ENCODE measurements around the gene PEX5. TPM values are rescaled to one million over a fixed set of nuclear protein-coding genes. Genes with fewer than 3 reads are reported as not detected.
"Not testable (repeated sequence)": the region's sequence is repeated elsewhere in the genome, so short reads cannot be mapped to it uniquely, and the experiment has no call there.

The PEX5 gene
- total RNA-seq, 1 experiment from 2014 or later: 41.2 TPM

- DNase-seq (ENCODE audit: low spot score): no peak
Observed at GRCh38 chr12:7160183-7160582, 29.3 kb upstream of the PEX5 start.

GRCh38 chr12:7161327-7161726 is 28.2 kb upstream of the PEX5 start:
- no peak for DNase-seq (ENCODE audit: low spot score)

- no peak for DNase-seq (ENCODE audit: low spot score)
Observed at GRCh38 chr12:7161811-7162210, 27.7 kb upstream of the PEX5 start.

DNA sequence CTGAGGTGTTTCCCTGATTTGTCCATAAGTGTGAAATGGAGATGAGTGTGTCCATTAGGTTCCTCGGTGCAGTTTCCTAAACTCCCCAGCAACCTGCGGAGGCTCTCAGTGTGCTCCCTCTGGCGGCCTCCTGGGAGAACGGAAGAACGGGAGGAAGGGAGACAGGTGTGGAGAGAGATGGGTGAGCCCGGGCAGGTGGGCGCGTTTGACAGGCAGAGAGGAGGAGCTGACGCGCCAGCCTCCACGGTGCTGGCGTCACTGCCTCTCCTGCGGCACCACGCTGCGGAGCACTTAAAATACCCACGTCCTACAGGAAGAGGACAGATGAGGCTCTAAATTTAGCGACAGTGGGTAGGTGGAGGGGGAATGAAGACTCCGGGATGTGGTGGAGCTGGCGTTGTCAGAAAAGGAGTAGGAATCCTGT is 26.8 kb upstream of the PEX5 start:
- peak; percentile 67 for DNase-seq (ENCODE audit: low spot score)

DNA sequence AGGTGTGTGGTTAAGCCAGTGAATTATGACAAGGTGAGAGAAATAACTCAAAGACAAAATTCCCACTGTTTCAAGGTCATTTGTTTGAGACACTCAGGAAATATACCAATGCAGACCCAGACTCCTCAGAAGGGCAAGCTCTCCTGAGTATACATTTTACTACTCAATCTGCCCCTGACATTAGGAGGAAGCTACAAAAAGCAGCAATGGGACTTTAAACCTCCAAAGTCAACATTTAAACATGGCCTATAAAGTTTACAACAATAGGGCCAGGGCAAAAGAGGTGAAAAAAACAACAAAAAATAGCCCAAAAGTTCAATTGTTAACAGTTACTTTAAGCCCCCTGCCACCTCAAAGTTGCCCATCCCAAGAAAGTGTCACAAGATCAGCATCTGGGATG is 19.5 kb upstream of the PEX5 start:
- DNase-seq (ENCODE audit: low spot score): no peak

- no peak for DNase-seq (ENCODE audit: low spot score)
Observed at GRCh38 chr12:7171854-7172253, 17.6 kb upstream of the PEX5 start.

- DNase-seq (ENCODE audit: low spot score): no peak
Observed at GRCh38 chr12:7175493-7175892, 14.0 kb upstream of the PEX5 start.

DNA sequence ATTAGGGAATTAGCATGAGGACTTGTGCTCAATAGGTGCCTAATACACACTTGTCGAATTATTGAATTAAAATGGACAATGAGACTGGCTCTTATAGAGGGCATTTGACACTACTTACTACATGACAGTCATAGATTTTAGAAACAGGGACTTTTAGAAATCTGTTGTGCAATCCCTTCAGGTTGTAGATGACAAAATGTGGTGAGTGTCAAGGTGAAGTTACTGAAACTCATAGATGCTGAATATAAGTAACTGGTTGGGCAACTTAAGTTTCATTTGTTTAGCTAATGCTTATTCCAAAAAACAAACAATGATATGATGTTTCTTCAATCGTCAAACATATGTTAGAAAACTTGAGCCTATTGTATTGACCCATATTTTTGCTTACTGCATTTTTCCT is 12.9 kb upstream of the PEX5 start:
- DNase-seq (ENCODE audit: low spot score): no peak

- no peak for DNase-seq (ENCODE audit: low spot score)
Observed at GRCh38 chr12:7178481-7178880, 11.0 kb upstream of the PEX5 start.

DNA sequence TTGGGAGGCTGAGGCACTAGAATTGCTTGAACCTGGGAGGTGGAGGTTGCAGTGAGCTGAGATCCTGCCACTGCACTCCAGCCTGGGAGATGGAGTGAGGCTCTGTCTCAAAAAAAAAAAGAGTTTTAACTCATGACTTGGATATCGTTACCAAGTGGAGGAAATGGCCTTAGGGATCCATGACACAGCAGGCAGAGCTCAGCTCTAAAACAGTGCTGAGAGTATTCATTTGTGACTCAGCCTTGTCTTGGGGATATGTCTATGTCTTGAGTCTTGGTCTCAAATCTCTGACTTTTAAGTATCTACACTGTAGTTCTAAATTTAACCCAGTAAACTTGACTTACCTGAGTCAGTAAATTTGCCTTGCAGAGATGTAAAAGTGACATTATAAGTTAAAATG is 8.8 kb upstream of the PEX5 start:
- no peak for DNase-seq (ENCODE audit: low spot score)

DNA sequence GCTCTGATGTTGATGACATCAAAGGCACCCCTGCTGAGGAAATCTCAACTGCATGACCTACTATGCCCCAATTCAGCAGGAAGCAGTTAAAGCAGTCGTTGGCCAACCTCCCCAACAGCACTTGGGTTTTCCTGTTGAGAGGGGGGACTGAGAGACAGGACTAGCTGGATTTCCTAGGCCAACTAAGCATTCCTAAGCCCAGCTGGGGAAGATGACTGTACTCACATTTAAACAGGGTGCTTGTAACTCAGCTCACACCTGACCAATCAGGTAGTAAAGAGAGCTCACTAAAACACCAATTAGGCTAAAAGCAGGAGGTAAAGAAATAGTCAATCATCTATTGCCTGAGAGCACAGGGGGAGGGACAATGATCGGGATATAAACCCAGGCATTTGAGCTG is 3.4 kb upstream of the PEX5 start:
- not testable (repeated sequence) for DNase-seq (ENCODE audit: low spot score)

GRCh38 chr12:7188562-7189397 is 706 bp upstream of the PEX5 start:
- peak; percentile 71 for DNase-seq (ENCODE audit: low spot score)

DNA sequence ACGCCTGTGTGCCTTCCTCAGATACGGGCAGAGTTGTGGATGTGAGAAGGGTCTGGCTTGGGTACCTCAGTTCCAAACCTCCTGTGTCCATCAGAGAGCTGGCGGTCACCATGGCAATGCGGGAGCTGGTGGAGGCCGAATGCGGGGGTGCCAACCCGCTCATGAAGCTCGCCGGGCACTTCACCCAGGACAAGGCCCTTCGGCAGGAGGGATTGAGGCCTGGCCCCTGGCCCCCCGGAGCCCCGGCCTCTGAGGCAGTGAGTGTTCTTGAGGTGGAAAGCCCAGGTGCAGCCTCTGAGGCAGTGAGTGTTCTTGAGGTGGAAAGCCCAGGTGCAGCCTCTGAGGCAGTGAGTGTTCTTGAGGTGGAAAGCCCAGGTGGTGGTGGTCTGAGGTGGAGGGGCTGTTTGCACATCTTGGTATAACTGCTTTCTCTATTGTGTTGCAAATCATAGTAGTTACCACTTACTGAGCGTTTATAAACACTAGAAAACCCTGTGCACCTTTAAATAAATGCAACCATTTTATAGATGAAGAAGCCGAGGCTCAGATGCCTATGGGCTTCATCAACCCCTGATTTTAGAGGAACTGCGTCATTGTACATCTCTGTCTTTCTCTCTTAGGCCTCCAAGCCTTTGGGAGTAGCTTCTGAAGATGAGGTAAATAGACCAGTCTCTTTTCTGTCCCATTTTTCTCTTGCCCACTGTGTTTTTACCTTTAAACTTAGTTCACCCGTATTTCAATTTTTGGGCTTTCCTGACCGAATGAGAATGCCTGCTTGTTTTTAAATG is 976 bp downstream of the PEX5 start:
- peak; percentile 21 for DNase-seq (ENCODE audit: low spot score)

- no peak for DNase-seq (ENCODE audit: low spot score)
Observed at GRCh38 chr12:7193674-7194073, 4.2 kb downstream of the PEX5 start.

GRCh38 chr12:7197841-7198240 is 8.4 kb downstream of the PEX5 start:
- peak; percentile 39 for DNase-seq (ENCODE audit: low spot score)

- DNase-seq (ENCODE audit: low spot score): no peak
Observed at GRCh38 chr12:7203109-7203508, 13.6 kb downstream of the PEX5 start.

DNA sequence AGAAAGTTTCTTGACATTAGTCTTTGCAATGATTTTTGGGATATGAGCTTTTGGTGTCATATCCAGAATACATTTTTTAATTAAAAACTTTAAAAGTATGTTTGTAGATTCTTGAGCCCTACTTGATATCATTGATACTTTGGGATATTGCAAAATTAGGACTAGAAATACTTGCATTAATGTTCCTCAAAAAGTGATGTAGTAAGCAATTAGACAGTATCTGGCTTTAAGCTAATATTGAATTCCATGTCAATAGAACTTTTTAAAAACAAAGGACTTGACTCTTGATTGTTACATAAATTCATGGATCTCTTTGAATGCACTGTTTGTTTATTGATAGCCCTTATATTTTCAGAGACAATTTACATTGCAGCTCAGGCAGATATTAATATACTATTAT is 15.6 kb downstream of the PEX5 start:
- no peak for DNase-seq (ENCODE audit: low spot score)

DNA sequence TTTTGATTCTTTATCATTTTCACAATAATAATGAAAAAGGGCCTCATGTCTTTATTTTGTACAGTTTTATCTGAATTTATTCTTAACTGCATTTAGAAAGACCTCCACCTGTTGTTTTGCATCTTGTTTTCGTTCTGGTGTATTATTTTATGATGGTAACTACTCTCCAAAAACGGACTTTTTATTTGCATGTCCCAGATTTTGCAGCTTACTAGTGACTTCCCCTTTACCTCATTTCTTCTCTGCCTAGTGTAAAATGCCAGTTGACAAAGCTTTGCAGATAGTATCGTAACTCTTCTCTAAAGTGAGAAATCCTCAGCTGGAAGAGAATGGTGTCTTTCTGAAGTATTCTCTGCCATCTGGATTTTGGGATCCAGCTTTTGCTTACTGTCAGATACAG is 17.2 kb downstream of the PEX5 start:
- DNase-seq (ENCODE audit: low spot score): no peak

- DNase-seq (ENCODE audit: low spot score): no peak
Observed at GRCh38 chr12:7207866-7208625, 18.6 kb downstream of the PEX5 start.

GRCh38 chr12:7209958-7210357 is 20.5 kb downstream of the PEX5 start:
- DNase-seq (ENCODE audit: low spot score): no peak

DNA sequence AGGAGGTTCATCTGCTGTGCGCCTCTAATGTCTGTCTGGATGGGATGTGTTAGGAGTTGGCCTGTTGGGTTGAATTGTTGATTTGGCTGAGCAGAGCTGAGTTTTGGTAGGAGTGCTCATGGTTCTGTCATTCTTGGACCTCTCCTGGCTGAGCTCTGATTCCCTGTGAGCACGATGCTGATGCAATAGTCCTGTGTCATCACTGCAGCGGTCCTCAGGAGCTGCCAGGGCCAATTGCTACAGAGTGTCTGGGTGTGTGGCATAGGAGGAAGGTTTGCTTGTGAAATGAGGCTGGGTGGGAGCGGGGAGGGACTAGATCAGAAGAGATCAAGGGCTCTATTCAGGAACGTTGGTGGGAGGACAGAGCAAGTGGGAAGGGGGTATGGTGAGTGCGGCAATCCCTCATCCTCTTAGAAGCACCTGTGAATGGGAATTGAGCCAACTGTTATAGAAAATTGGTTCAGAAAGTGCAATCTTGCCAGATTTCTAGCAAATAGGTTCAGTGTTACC is 21.2 kb downstream of the PEX5 start:
- DNase-seq (ENCODE audit: low spot score): no peak

DNA sequence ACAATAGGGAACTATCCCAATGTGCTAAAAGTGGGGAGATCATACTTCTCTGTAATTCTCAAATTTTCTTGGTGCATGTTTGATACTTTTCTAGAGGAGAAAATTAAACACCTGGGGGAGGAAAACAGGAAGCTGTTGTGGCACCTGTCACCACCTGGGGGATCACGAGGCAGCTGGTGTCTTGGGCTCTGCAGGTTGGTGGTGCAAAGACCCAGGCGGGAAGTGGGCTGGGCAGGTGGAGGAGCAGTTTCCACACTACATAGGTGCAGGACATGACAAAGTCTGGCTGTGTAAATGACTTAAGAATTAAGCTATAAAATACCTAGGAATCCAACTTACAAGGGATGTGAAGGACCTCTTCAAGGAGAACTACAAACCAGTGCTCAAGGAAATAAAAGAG is 23.2 kb downstream of the PEX5 start:
- no peak for DNase-seq (ENCODE audit: low spot score)
